Neuronal stem cell (in vitro differentiated cells): Measurements from ENCODE around the gene ANKRD13D.

Experiments
- DNase-seq: peaks from one replicate; pipeline ENCODE4 v3.0.0-alpha.2; 2013; ENCODE audit warnings: low spot score
- H2AFZ ChIP-seq: one replicate; pipeline ENCODE4 v1.6.1; 2013; ENCODE audit warnings: mild to moderate bottlenecking, low read length, inconsistent platforms
- H2AK5ac ChIP-seq: 2 replicates; pipeline ENCODE4 v1.6.1; 2013; ENCODE audit warnings: low read depth, mild to moderate bottlenecking, inconsistent platforms, low read length, moderate library complexity, mixed read lengths
- H2BK120ac ChIP-seq: 2 replicates; pipeline ENCODE4 v1.6.1; 2013; ENCODE audit warnings: low read depth, mild to moderate bottlenecking, inconsistent platforms, low read length, moderate library complexity, mixed read lengths
- H2BK12ac ChIP-seq: one replicate; pipeline ENCODE4 v1.6.1; 2013; ENCODE audit warnings: low read length, inconsistent platforms
- H2BK15ac ChIP-seq: 2 replicates; pipeline ENCODE4 v1.6.1; 2013; ENCODE audit warnings: mild to moderate bottlenecking, low read length, inconsistent platforms, mixed read lengths
- H2BK5ac ChIP-seq: one replicate; pipeline ENCODE4 v1.6.1; 2013; ENCODE audit warnings: inconsistent platforms, mild to moderate bottlenecking, low read length, moderate library complexity
- H3K14ac ChIP-seq: one replicate; pipeline ENCODE4 v1.6.1; 2013; ENCODE audit warnings: low read length, inconsistent platforms
- H3K18ac ChIP-seq: 2 replicates; pipeline ENCODE4 v1.6.1; 2013; ENCODE audit warnings: low read length, inconsistent platforms
- H3K23ac ChIP-seq: 2 replicates; pipeline ENCODE4 v1.6.1; 2013; ENCODE audit warnings: low read depth, mild to moderate bottlenecking, mixed read lengths, low read length, inconsistent platforms; ENCODE audit not compliant: poor library complexity
- H3K27ac ChIP-seq: replicated peaks from 3 replicates; pipeline ENCODE4 v1.5.1; 2013; ENCODE audit warnings: low read length, inconsistent platforms
- H3K27me3 ChIP-seq, 3 experiments: 2 replicates each; pipeline ENCODE4 v1.6.1; 2013; ENCODE audit warnings: low read length in 3 of 3, mild to moderate bottlenecking in 2 of 3, inconsistent platforms in 1 of 3, low read depth in 1 of 3, mixed read lengths in 1 of 3, moderate library complexity in 1 of 3; ENCODE audit not compliant: control insufficient read depth in 3 of 3, insufficient read depth in 3 of 3
- H3K36me3 ChIP-seq, 2 donors: replicated peaks in 1 of 2; 2 replicates each; pipeline ENCODE4 v1.6.1; 2013; ENCODE audit warnings: low read length in 2 of 2; ENCODE audit not compliant: control insufficient read depth in 2 of 2, insufficient read depth in 2 of 2
- H3K4ac ChIP-seq: 2 replicates; pipeline ENCODE4 v1.6.1; 2013; ENCODE audit warnings: inconsistent platforms, mild to moderate bottlenecking, low read length, moderate library complexity
- H3K4me1 ChIP-seq, 2 donors: 1 replicate in 1 of 2; 2 replicates in 1 of 2; pipeline ENCODE4 v1.6.1; 2013; ENCODE audit warnings: low read length in 2 of 2, low read depth in 1 of 2; ENCODE audit not compliant: control insufficient read depth in 2 of 2, insufficient read depth in 1 of 2
- H3K4me2 ChIP-seq: one replicate; pipeline ENCODE4 v1.6.1; 2013; ENCODE audit warnings: mild to moderate bottlenecking, low read length, inconsistent platforms; ENCODE audit not compliant: insufficient read depth, poor library complexity, severe bottlenecking
- H3K4me3 ChIP-seq, 2 donors: 2 replicates each; pipeline ENCODE4 v1.5.1; 2013; ENCODE audit warnings: low read length in 2 of 2, mild to moderate bottlenecking in 2 of 2, inconsistent platforms in 1 of 2, moderate library complexity in 1 of 2
- H3K79me1 ChIP-seq: one replicate; pipeline ENCODE4 v1.6.1; 2013; ENCODE audit warnings: low read depth, mild to moderate bottlenecking, inconsistent platforms, low read length, moderate library complexity
- H3K9ac ChIP-seq: one replicate; pipeline ENCODE4 v1.6.1; 2013; ENCODE audit warnings: mild to moderate bottlenecking, low read depth, low read length, inconsistent platforms; ENCODE audit not compliant: poor library complexity
- H3K9me3 ChIP-seq, 2 donors: replicated peaks in 1 of 2; 2 replicates each; pipeline versions ENCODE3 to v1.6.1; 2013; ENCODE audit warnings: low read length in 2 of 2, mild to moderate bottlenecking in 2 of 2, inconsistent platforms in 1 of 2, low read depth in 1 of 2, mixed read lengths in 1 of 2, moderate library complexity in 1 of 2; ENCODE audit not compliant: control insufficient read depth in 2 of 2, insufficient read depth in 1 of 2
- H4K8ac ChIP-seq: one replicate; pipeline ENCODE4 v1.6.1; 2013; ENCODE audit warnings: low read depth, mild to moderate bottlenecking, inconsistent platforms, low read length, moderate library complexity
- H4K91ac ChIP-seq: one replicate; pipeline ENCODE4 v1.6.1; 2013; ENCODE audit warnings: low read length, low read depth, mild to moderate bottlenecking, inconsistent platforms; ENCODE audit not compliant: poor library complexity
- WGBS, 2 donors: extraction: QIAGEN DNeasy Blood & Tissue Kit; methylation state at CpG; one replicate each; pipeline ENCODE4 v1.1.7; 2013; ENCODE audit warnings: missing lambda C conversion rate in 2 of 2, mixed read lengths in 1 of 2; ENCODE audit not compliant: insufficient read length in 2 of 2, insufficient replicate concordance in 1 of 2; ENCODE audit errors: extremely low coverage in 2 of 2; 5-methylcytosine and 5-hydroxymethylcytosine counted together

The ANKRD13D gene

DNA sequence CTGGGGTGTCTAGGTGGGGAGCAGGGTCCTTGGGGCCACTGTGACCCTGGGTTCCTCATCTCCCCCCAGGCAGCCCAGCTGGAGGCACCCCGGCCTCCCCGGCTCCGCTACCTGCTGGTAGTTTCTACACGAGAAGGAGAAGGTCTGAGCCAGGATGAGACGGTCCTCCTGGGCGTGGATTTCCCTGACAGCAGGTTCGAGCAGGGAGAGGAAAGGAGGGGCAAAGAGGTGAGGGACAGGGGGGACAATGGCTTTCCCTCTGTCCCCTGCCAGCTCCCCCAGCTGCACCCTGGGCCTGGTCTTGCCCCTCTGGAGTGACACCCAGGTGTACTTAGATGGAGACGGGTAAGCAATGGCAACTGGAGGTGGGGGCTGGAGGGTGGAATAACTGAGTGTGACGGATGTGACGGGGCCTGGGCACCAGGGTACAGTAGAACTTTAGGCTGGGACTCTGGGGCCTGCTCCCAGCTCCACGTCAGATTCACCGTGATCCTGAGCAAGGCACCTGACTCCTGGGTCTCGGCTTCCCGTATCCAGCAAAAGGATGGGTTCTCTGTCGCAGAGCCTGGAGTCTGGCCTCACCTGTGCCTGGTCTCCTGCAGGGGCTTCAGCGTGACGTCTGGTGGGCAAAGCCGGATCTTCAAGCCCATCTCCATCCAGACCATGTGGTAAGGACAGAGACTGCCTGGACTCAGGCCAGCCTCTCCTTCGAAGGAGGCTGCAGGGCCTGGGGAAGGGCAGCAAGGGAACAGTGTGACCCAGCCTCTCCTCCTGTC lies 17.9 kb downstream of the ANKRD13D start:
- peaks cover 0 to 4% of the 10 kb centered on the region in 2 donors for H3K36me3 ChIP-seq
- peak overlapping the region; percentile 75 for H2BK15ac ChIP-seq
- DNase-seq, result no peak
- peaks cover 0 to 5% of the 10 kb centered on the region in 2 donors for H3K9me3 ChIP-seq
- peak overlapping the region; percentile 68 for H2AK5ac ChIP-seq
- H4K91ac ChIP-seq, result no peak overlapping the region
- peaks cover 0 to 14% (median 0%) of the 10 kb centered on the region in 3 experiments for H3K27me3 ChIP-seq
- H3K4me3 ChIP-seq, result no peak overlapping the region
- H2AFZ ChIP-seq, result no peak overlapping the region
- H3K14ac ChIP-seq, result peak overlapping the region; percentile 21
- no peak overlapping the region for H4K8ac ChIP-seq
- H3K9ac ChIP-seq, result no peak overlapping the region
- no CpG with 5 or more reads among the region's 19 CpGs for WGBS, 2 donors
- no peak overlapping the region for H2BK5ac ChIP-seq
- H3K27ac ChIP-seq, result no peak overlapping the region
- no peak overlapping the region for H2BK120ac ChIP-seq
- H3K23ac ChIP-seq, result peak overlapping the region; percentile 73
- peak overlapping the region; percentile 53 for H3K4ac ChIP-seq
- H2BK12ac ChIP-seq, result no peak overlapping the region
- peaks cover 0 to 9% of the 10 kb centered on the region in 2 donors for H3K4me1 ChIP-seq
- H3K79me1 ChIP-seq, result peaks cover 2% of the 10 kb centered on the region
- H3K18ac ChIP-seq, result peak overlapping the region; percentile 35
- no peak overlapping the region for H3K4me2 ChIP-seq

DNA sequence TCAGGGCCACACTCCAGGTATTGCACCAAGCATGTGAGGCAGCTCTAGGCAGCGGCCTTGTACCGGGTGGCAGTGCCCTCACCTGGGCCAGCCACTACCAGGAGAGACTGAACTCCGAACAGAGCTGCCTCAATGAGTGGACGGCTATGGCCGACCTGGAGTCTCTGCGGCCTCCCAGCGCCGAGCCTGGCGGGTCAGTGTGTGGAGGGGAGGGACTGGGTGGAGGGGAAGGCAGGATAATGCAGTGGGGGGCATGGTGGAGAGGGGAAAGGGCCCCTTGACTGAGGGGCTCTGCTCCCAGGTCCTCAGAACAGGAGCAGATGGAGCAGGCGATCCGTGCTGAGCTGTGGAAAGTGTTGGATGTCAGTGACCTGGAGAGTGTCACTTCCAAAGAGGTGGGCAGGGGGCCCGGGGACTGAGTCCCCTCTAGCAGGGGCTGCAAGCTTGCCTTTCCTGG lies 18.5 kb downstream of the ANKRD13D start:
- no peak overlapping the region for H2BK5ac ChIP-seq
- no CpG with 5 or more reads among the region's 12 CpGs for WGBS, 2 donors
- H4K8ac ChIP-seq, result no peak overlapping the region
- no peak overlapping the region for H2BK120ac ChIP-seq
- H2AK5ac ChIP-seq, result peak overlapping the region; percentile 68
- H3K4me3 ChIP-seq, result no peak overlapping the region
- H3K23ac ChIP-seq, result peak overlapping the region; percentile 73
- no peak for DNase-seq
- H3K9me3 ChIP-seq, result peaks cover 0 to 5% of the 10 kb centered on the region in 2 donors
- H2BK15ac ChIP-seq, result peak overlapping the region; percentile 75
- peaks cover 2% of the 10 kb centered on the region for H3K79me1 ChIP-seq
- H3K36me3 ChIP-seq, result peaks cover 0 to under 1% of the 10 kb centered on the region in 2 donors
- peak overlapping the region; percentile 35 for H3K18ac ChIP-seq
- no peak overlapping the region for H2AFZ ChIP-seq
- no peak overlapping the region for H3K4me2 ChIP-seq
- H4K91ac ChIP-seq, result no peak overlapping the region
- peak overlapping the region; percentile 21 for H3K14ac ChIP-seq
- peaks cover 0 to 4% of the 10 kb centered on the region in 2 donors for H3K4me1 ChIP-seq
- H3K27me3 ChIP-seq, result peaks cover 0 to 14% (median 0%) of the 10 kb centered on the region in 3 experiments
- no peak overlapping the region for H3K4ac ChIP-seq
- no peak overlapping the region for H2BK12ac ChIP-seq
- H3K27ac ChIP-seq, result no peak overlapping the region
- peak overlapping the region; percentile 60 for H3K9ac ChIP-seq

DNA sequence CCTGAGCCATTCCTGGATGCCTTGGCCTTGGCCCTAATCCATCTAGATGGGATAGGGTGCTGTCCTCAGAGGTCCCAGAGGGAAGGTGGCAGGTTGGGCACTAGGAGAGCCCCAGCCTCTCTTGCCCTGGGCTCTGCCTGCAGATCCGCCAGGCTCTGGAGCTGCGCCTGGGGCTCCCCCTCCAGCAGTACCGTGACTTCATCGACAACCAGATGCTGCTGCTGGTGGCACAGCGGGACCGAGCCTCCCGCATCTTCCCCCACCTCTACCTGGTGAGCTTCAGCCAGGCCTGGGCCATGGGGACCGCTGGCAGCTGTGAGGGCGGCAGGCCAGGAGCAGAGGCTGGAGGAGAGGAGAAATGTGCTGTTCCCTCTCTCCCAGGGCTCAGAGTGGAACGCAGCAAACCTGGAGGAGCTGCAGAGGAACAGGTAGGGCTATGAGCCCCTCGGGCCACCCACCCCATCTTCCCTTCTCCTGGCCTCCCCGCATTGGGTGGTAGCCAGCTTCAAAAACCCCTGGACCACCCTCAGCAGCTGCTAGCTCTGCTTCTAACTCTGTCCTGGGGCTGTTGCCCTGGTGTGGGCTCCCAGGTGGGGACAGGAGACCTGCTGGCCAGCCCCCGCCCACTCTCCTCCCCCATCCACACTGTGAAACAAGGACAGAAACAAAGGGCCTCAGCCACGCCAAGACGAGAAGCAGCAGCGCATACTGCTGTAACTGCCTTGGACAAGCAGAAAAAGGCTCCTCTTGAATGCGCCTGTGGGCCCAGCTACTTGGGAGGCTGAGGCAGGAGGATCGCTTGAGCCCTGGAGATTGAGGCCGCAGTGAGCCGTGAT lies 19.1 kb downstream of the ANKRD13D start:
- H3K9me3 ChIP-seq, result peaks cover 0 to 5% of the 10 kb centered on the region in 2 donors
- no peak for DNase-seq
- WGBS, 2 donors, result no CpG with 5 or more reads among the region's 20 CpGs

More for the DNA sequence above, 19.1 kb downstream of the ANKRD13D start:
- H3K4ac ChIP-seq, result no peak overlapping the region
- peak overlapping the region; percentile 74 for H3K18ac ChIP-seq
- no peak overlapping the region for H3K4me3 ChIP-seq
- H3K9ac ChIP-seq, result no peak overlapping the region
- H3K36me3 ChIP-seq, result no peaks in the 10 kb centered on the region
- peaks cover 2% of the 10 kb centered on the region for H3K79me1 ChIP-seq
- H3K4me2 ChIP-seq, result no peak overlapping the region
- peaks cover 0 to 14% (median 0%) of the 10 kb centered on the region in 3 experiments for H3K27me3 ChIP-seq
- H3K14ac ChIP-seq, result no peak overlapping the region
- H2AFZ ChIP-seq, result no peak overlapping the region
- H4K8ac ChIP-seq, result no peak overlapping the region
- no peak overlapping the region for H4K91ac ChIP-seq
- H2BK15ac ChIP-seq, result no peak overlapping the region
- no peak overlapping the region for H2BK12ac ChIP-seq
- no peak overlapping the region for H3K23ac ChIP-seq
- no peak overlapping the region for H2BK5ac ChIP-seq
- peak overlapping the region; percentile 67 for H2BK120ac ChIP-seq
- H3K4me1 ChIP-seq, result peaks cover 0 to 2% of the 10 kb centered on the region in 2 donors
- peak overlapping the region; percentile 68 for H2AK5ac ChIP-seq
- H3K27ac ChIP-seq, result no peak overlapping the region
